HCT116 (cell line): ENCODE data around the gene KRTAP16-1. TPM values are rescaled to one million over a fixed set of nuclear protein-coding genes. Genes with fewer than 3 reads are reported as not detected.

ENCODE experiments used
- ATAC-seq: fragments of 200-7000 bp; cut with Tn5 transposase; 2 replicates; pipeline ENCODE4 v1.9.1; 2020; ENCODE audit warnings: mild to moderate bottlenecking, moderate library complexity
- BruUV-seq: library from RNA; stranded (reverse); fragments of 400-500 nt; replicated peaks from 2 replicates; lab custom pipeline; 2021; lab: Mats Ljungman, UMichigan
- CTCF ChIA-PET: fragments of 300-600 bp; sonication (Branson Sonifier 250); formaldehyde crosslinking; loops from one replicate; lab custom pipeline; 2021; ENCODE audit warnings: antibody characterized with exemption; lab: Charles Lee
- POLR2A ChIA-PET: fragments of 300-600, 350-600 bp; sonication (Branson Sonifier 250); formaldehyde crosslinking; loops from one replicate; lab custom pipeline; 2021; ENCODE audit warnings: antibody characterized with exemption; lab: Charles Lee
- RAD21 ChIA-PET, 2 experiments: fragments of 300-600 bp; sonication (Branson Sonifier 250); formaldehyde crosslinking; loops; one replicate each; lab custom pipeline; 2023; ENCODE audit warnings: low total read pairs in 2 of 2; ENCODE audit not compliant: uncharacterized antibody in 2 of 2, unreplicated experiment in 2 of 2, low non-redundant PET in 1 of 2; lab: Charles Lee
- DNase-seq: peaks from one replicate; pipeline ENCODE4 v3.0.0-alpha.2; 2010; ENCODE audit warnings: low read depth, low spot score
- H2AFZ ChIP-seq: fragments of 200-600 bp; shearing (Covaris generic), sonication (generic); 2 replicates; pipeline ENCODE4 v1.6.1; 2017; ENCODE audit warnings: low read depth, mixed run types, mixed read lengths, antibody characterized with exemption, low read length; ENCODE audit not compliant: poor library complexity, severe bottlenecking
- H3K27ac ChIP-seq: 2 replicates; pipeline ENCODE4 v1.5.1; 2012; ENCODE audit warnings: low read depth, low read length
- H3K27me3 ChIP-seq: fragments of 200-600 bp; sonication (generic); 2 replicates; pipeline ENCODE4 v1.6.1; 2016; ENCODE audit warnings: mixed run types, low read length, mixed read lengths; ENCODE audit not compliant: insufficient read depth
- H3K36me3 ChIP-seq, 2 experiments: fragments of 200-500 bp in 1 of 2; fragments of 200-600 bp in 1 of 2; sonication (Bioruptor generic) in 1 of 2; sonication (generic) in 1 of 2; 2 replicates each; pipeline versions ENCODE4 v1.5.1 to v1.6.1; 2014 to 2016; ENCODE audit warnings: low read length in 2 of 2, inconsistent platforms in 1 of 2, mixed read lengths in 1 of 2, mixed run types in 1 of 2; ENCODE audit not compliant: insufficient read depth in 2 of 2, control insufficient read depth in 1 of 2
- H3K4me1 ChIP-seq, 2 experiments: fragments of 200-600 bp in 1 of 2; sonication (generic) in 1 of 2; 2 replicates each; pipeline versions ENCODE4 v1.5.1 to v1.6.1; 2012 to 2017; ENCODE audit warnings: low read length in 2 of 2, inconsistent platforms in 1 of 2, mild to moderate bottlenecking in 1 of 2, mixed read lengths in 1 of 2, mixed run types in 1 of 2, moderate library complexity in 1 of 2; ENCODE audit not compliant: insufficient read depth in 2 of 2, control insufficient read depth in 1 of 2
- H3K4me2 ChIP-seq: fragments of 200-600 bp; sonication (generic); 2 replicates; pipeline ENCODE4 v1.6.1; 2017; ENCODE audit warnings: mixed run types, low read length, mixed read lengths
- H3K4me3 ChIP-seq, 2 experiments: fragments of 200-600 bp in 1 of 2; sonication (generic) in 1 of 2; replicated peaks in 1 of 2; 2 replicates each; pipeline ENCODE4 v1.5.1; 2011 to 2016; ENCODE audit warnings: low read length in 2 of 2, control low read depth in 1 of 2, low read depth in 1 of 2, mild to moderate bottlenecking in 1 of 2, mixed read lengths in 1 of 2, mixed run types in 1 of 2
- H3K79me2 ChIP-seq: fragments of 200-600 bp; sonication (generic); 2 replicates; pipeline ENCODE4 v1.6.1; 2017; ENCODE audit warnings: mild to moderate bottlenecking, mixed run types, low read length, moderate library complexity, mixed read lengths; ENCODE audit not compliant: insufficient read depth
- H3K9ac ChIP-seq: fragments of 200-600 bp; sonication (generic); 2 replicates; pipeline ENCODE4 v1.6.1; 2016; ENCODE audit warnings: low read length, mixed read lengths
- H3K9me2 ChIP-seq: fragments of 200-600 bp; sonication (generic), shearing (Covaris generic); 2 replicates; pipeline ENCODE4 v1.6.1; 2017; ENCODE audit warnings: mixed run types, mild to moderate bottlenecking, moderate library complexity; ENCODE audit not compliant: insufficient read depth
- H3K9me3 ChIP-seq, 2 experiments: fragments of 200-500 bp in 1 of 2; fragments of 200-600 bp in 1 of 2; sonication (Bioruptor generic) in 1 of 2; sonication (generic) in 1 of 2; 2 replicates each; pipeline ENCODE4 v1.6.1; 2014 to 2017; ENCODE audit warnings: low read length in 2 of 2, mixed read lengths in 2 of 2, inconsistent platforms in 1 of 2, low read depth in 1 of 2, mild to moderate bottlenecking in 1 of 2, mixed run types in 1 of 2, moderate library complexity in 1 of 2; ENCODE audit not compliant: control insufficient read depth in 1 of 2, insufficient read depth in 1 of 2
- H4K20me1 ChIP-seq: fragments of 200-600 bp; sonication (generic), shearing (Covaris generic); 2 replicates; pipeline ENCODE4 v1.6.1; 2017; ENCODE audit warnings: mixed run types, mild to moderate bottlenecking, moderate library complexity; ENCODE audit not compliant: insufficient read depth
- CBX3 ChIP-seq: IDR thresholded peaks from 2 replicates; pipeline ENCODE4 v1.6.1; 2012; ENCODE audit warnings: low read depth
- CEBPB ChIP-seq: IDR thresholded peaks from 2 replicates; pipeline ENCODE4 v1.6.1; 2012; ENCODE audit warnings: low read depth
- CTCF ChIP-seq, 3 experiments: fragments of 200-600 bp in 1 of 3; sonication (generic) in 1 of 3; IDR thresholded peaks in 2 of 3; conservative IDR thresholded peaks in 1 of 3; 2 replicates each; pipeline ENCODE4 v1.5.1; 2012 to 2017; ENCODE audit warnings: low read depth in 2 of 3, low read length in 2 of 3, antibody characterized with exemption in 1 of 3, borderline replicate concordance in 1 of 3, control low read depth in 1 of 3, mild to moderate bottlenecking in 1 of 3, mixed read lengths in 1 of 3, mixed run types in 1 of 3, moderate library complexity in 1 of 3; ENCODE audit not compliant: insufficient read depth in 1 of 3
- ELF1 ChIP-seq: IDR thresholded peaks from 2 replicates; pipeline ENCODE4 v1.6.1; 2012; ENCODE audit warnings: low read depth, borderline replicate concordance
- EZH2phosphoT487 ChIP-seq: fragments of 200-600 bp; IDR thresholded peaks from 2 replicates; pipeline ENCODE4 v1.6.1; 2018; ENCODE audit warnings: antibody characterized with exemption, borderline replicate concordance
- FOSL1 ChIP-seq: IDR thresholded peaks from 2 replicates; pipeline ENCODE4 v1.6.1; 2012; ENCODE audit warnings: low read depth
- JUND ChIP-seq: IDR thresholded peaks from 2 replicates; pipeline ENCODE4 v1.6.1; 2012
- MAX ChIP-seq: IDR thresholded peaks from 2 replicates; pipeline ENCODE4 v1.6.1; 2012
- POLR2AphosphoS5 ChIP-seq: IDR thresholded peaks from 2 replicates; pipeline ENCODE4 v1.6.1; 2011; ENCODE audit warnings: mild to moderate bottlenecking, low read depth, low read length, moderate library complexity
- RAD21 ChIP-seq: IDR thresholded peaks from 2 replicates; pipeline ENCODE4 v1.6.1; 2012; ENCODE audit warnings: low read depth, mild to moderate bottlenecking
- SIN3A ChIP-seq: IDR thresholded peaks from 2 replicates; pipeline ENCODE4 v1.6.1; 2012; ENCODE audit warnings: low read depth
- SP1 ChIP-seq: IDR thresholded peaks from 2 replicates; pipeline ENCODE4 v1.6.1; 2012; ENCODE audit warnings: low read depth
- SRF ChIP-seq: IDR thresholded peaks from 2 replicates; pipeline ENCODE4 v1.6.1; 2012; ENCODE audit warnings: low read depth
- TCF7L2 ChIP-seq: IDR thresholded peaks from 2 replicates; pipeline ENCODE4 v1.7.0; 2011; ENCODE audit warnings: borderline replicate concordance, inconsistent platforms; ENCODE audit not compliant: insufficient read depth, insufficient read length; ENCODE audit errors: extremely low read depth
- YY1 ChIP-seq: IDR thresholded peaks from 2 replicates; pipeline ENCODE4 v1.6.1; 2011; ENCODE audit warnings: low read length, low read depth, moderate library complexity, mild to moderate bottlenecking; ENCODE audit not compliant: insufficient replicate concordance; ENCODE audit errors: extremely low read depth
- ZBTB33 ChIP-seq: IDR thresholded peaks from 2 replicates; pipeline ENCODE4 v1.6.1; 2011; ENCODE audit warnings: mild to moderate bottlenecking, low read length, moderate library complexity; ENCODE audit not compliant: insufficient replicate concordance; ENCODE audit errors: extremely low read depth
- ZFX ChIP-seq: fragments of 450-650 bp; IDR thresholded peaks from 2 replicates; pipeline ENCODE4 v1.6.1; 2017
- intact Hi-C: fragments of 100-400 bp; cut with micrococcal nuclease; formaldehyde crosslinking; loops from 2 replicates; pipeline ENCODE4 v1.10.0; 2022
- total RNA-seq: library from RNA; stranded (reverse); gene quantifications from one replicate; pipeline ENCODE4 v1.2.1, GENCODE V29; 2021; ENCODE audit not compliant: unreplicated experiment

The KRTAP16-1 gene
- total RNA-seq, 1 experiment from 2014 or later: not detected

- ChIA-PET RAD21 (no interaction called here), POLR2A (no interaction called here), CTCF (no interaction called here)
- Histone ChIP-seq H3K9me2 (no peaks in the 10 kb centered on the region), H3K4me3 (no peak overlapping the region), H3K36me3 (no peaks in the 10 kb centered on the region), H3K27me3 (no peaks in the 10 kb centered on the region), H3K27ac (no peak overlapping the region), H3K4me1 (no peaks in the 10 kb centered on the region), H3K9me3 (no peaks in the 10 kb centered on the region; a peak in 1 of 4 replicates), H3K9ac (no peak overlapping the region), H2AFZ (no peak overlapping the region), H3K79me2 (no peaks in the 10 kb centered on the region), H4K20me1 (no peaks in the 10 kb centered on the region), H3K4me2 (no peak overlapping the region)
- no TSS peak for BruUV-seq
- TF ChIP-seq RAD21 (no peak), POLR2AphosphoS5 (no peak), TCF7L2 (no peak), FOSL1 (no peak), SIN3A (no peak), CEBPB (no peak)
- intact Hi-C loops: no loop called here
- ATAC-seq: no peak
- no peak for DNase-seq
Measured at GRCh38 chr17:41284043-41284442, 25.1 kb downstream of the KRTAP16-1 start.

GRCh38 chr17:41278176-41278955, 30.7 kb downstream of the KRTAP16-1 start:
- H3K9ac ChIP-seq: no peak overlapping the region
- CTCF ChIA-PET: no interaction called here
- no peak for DNase-seq
- no peak overlapping the region for H3K4me2 ChIP-seq
- H3K9me2 ChIP-seq: no peaks in the 10 kb centered on the region
- H3K27ac ChIP-seq: no peak overlapping the region
- RAD21 ChIA-PET: no interaction called here
- POLR2A ChIA-PET: no interaction called here
- H3K27me3 ChIP-seq: no peaks in the 10 kb centered on the region
- no peaks in the 10 kb centered on the region for H3K79me2 ChIP-seq
- no peaks in the 10 kb centered on the region for H3K4me1 ChIP-seq
- H4K20me1 ChIP-seq: no peaks in the 10 kb centered on the region
- H3K9me3 ChIP-seq: no peaks in the 10 kb centered on the region; a peak in 1 of 4 replicates
- no peak for ATAC-seq
- no peak overlapping the region for H2AFZ ChIP-seq
- BruUV-seq: no TSS peak
- intact Hi-C loops: no loop called here
- no peaks in the 10 kb centered on the region for H3K36me3 ChIP-seq
- no peak overlapping the region for H3K4me3 ChIP-seq
- TF ChIP-seq ELF1: no peak
- TF ChIP-seq CEBPB: no peak
- TF ChIP-seq TCF7L2: no peak
- no peak for TF ChIP-seq SRF
- TF ChIP-seq JUND: no peak
- TF ChIP-seq ZFX: no peak
- TF ChIP-seq ZBTB33: no peak
- no peak for TF ChIP-seq EZH2phosphoT487
- no peak for TF ChIP-seq CBX3
- no peak for TF ChIP-seq CTCF (IDR thresholded peaks at IDR 0.05 in 2 of 3, conservative IDR thresholded peaks at IDR 0.05 in 1 of 3; ENCODE audit: borderline replicate concordance in 1 of 3, insufficient read depth in 1 of 3, low read depth in 2 of 3, low read length in 2 of 3)
- no peak for TF ChIP-seq MAX
- no peak for TF ChIP-seq FOSL1
- no peak for TF ChIP-seq SP1
- no peak for TF ChIP-seq YY1
